CD4-positive, alpha-beta T cell treated with Interleukin-6 for 4 hours (primary cell): ENCODE measurements around the gene TREML1.
"Not testable (repeated sequence)": the region's sequence is repeated elsewhere in the genome, so short reads cannot be mapped to it uniquely, and the experiment has no call there.

Experiments used
- DNase-seq: peaks from one replicate; pipeline ENCODE4 v3.0.0-alpha.2; 2020; ENCODE audit warnings: mixed read lengths

The TREML1 gene, protein sequence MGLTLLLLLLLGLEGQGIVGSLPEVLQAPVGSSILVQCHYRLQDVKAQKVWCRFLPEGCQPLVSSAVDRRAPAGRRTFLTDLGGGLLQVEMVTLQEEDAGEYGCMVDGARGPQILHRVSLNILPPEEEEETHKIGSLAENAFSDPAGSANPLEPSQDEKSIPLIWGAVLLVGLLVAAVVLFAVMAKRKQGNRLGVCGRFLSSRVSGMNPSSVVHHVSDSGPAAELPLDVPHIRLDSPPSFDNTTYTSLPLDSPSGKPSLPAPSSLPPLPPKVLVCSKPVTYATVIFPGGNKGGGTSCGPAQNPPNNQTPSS

DNA sequence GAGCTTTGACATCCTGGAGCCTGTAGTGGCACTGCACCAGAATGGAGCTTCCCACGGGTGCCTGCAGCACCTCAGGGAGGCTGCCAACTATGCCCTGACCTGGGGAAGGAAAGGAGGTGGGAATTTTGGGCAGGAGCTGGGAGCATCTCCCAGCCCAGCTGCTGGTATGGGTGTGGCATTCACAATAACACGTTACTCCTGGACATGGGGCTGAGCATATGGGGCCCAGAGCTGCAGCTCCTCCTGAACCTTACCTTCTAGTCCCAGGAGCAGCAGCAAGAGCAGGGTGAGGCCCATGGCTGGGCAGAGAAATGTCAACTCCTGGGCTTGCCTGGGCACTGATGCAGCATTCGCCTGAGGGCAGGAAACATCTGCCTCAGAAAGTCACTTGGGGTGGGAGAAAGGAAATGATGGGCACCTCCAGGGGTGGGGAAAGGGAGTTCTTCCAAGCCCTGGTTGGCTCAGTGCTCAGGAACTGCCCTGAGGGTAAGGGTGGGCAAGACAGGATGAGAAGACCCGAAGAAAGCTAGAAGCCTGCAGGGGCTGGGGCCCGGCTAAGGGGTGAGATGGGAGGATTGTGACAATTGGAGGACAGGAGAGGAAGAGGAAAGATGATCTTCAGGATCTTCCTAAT, at the start of gene TREML1:
TREML1 (minus strand) TSS at position 356 of the 634 bp plus-strand sequence; CDS start at position 297, 59 bp downstream.
- DNase-seq: no peak

DNA sequence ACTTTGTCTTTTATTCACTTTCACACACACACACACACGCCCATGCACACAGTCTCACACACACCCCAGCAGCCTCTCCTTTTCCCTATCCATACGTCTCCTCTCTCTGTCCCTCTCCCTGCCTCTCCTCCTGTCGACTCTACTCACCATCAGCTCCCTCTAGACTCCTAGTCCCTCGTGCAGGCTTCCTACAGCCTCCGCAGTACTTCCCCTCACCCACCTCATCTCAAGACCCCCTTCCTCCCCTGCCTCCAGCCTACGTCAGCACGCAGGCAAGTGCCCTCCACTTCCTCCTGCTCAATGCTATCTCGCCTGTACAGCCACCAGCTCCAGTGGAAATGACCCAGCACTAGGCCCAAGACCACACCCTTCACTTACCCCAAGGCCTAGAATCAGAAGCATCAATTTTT, 47.6 kb upstream of the TREML1 start:
- no peak for DNase-seq

DNA sequence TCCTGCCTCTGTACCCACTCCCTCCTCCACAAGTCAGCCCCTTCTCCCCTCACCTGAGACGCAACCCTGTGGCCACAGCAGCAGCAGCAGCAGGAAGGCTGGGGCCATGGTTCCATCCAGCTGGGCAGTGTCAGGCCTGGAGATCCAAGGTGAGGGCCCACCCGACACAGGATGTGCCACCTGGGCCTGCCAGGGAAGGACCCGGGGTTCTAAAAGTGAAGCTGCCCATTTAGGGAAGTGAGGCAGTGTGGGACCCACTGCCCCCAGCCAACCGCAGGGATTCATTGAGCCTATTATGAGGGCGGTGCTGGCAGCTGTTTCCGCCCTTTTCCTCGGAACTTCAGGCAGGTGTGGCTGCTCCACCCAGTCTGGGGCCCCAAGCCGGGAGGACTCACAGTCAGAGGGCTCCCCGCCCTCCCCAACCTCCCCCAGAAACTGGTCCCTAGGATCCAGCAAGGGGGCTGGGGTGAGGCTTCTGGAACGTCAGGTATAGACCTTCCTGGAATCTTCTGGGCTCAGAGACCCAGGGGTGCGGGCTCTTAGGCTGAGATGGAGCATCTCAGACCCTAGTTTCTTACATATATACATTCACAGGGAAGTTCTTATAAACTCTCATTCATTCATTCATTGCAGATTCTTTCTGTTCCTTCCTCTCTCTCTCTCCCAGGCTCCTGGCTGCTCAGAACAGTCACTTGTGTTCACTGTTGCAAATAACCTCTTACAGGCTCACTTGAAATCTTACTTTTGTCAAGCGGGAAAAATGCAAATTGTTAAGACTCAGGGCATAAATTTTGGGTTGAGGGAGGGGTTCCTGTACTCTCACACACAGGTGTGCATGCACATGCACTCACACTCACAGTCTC, 47.0 kb upstream of the TREML1 start, which contains the start of gene TREML2:
TREML2 (minus strand) TSS at position 249 of the 863 bp plus-strand sequence; CDS start at position 108, 141 bp downstream.
- DNase-seq: peak; percentile 39

DNA sequence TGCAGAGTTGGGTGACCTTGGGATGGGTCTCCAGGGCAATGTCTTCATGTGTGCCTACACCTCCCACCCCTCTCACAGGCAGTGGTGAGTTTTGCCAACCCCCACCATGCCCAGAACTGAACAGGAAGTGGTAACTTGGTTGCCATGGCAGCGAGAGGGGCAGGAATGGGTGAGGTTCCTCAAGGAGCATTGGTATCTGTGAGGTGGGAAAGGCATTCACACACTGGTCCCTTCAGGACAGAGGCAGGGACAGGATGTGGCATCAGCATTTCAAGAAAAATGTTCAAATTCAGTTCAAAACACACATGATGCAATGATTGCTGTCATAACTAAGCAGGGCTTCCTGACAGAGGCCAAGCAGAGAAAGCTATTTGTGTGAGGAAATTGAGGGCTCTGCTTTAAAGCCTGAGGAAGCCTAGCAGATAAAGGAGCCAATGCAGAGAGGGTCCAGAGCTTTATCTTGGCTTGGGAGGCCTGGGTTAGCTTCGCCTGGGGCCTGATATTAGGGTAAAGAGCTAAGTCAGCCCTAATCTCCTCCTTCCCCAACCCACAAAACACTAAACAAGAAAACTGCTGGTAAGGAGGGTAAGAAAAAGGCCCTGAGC, 46.3 kb upstream of the TREML1 start:
- peak; percentile 70 for DNase-seq

DNA sequence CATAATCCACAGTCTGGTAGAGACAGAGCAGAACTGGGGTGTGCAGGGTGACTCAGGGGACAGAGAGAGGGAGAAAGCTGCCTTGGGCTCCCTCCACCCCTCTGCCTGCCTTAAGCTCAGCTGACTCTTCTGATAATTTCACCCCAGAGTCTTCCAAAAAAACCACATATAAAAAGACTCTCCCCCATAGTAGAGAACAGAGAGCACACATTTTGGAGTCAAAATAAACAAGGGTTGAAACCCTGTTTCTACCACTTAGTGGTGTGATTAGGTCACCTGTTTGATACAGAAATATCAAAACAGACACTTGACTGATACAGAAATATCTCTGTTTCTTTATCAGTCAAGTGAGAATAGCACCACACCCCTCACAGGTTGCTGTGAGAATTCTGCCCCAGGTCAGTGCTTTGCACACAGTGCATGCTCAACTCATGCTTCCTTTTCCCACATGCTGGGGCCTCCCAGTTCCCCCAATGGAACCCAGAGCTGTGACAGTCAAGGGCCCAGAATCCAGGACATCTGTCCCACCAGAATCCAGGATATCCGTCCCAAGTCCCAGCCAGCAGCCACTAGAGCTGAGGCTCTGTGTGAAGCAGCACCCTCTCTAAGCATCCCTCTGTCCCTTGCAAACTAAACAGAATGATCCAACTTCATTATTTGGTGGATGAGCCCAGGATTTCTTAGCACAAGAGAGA, 45.6 kb upstream of the TREML1 start:
- peak; percentile 33 for DNase-seq

DNA sequence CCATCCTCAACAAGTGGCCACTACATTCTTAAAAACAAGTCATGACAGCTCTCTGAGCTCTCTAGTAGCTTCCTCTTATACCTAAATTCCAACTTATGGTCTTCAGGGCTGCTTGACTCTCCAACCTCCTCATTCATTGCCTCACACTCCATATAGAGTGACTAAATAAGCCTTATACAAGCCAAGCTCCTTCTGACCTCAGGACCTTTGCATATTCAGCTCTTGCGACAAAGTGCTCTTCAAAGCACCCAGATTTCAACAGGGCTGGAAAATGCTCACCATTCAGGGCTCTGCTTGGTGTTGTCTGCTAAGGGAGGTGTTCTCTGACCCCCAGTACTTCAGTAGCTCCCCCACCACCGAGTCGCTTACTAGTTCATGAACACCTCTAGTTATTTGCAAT, 43.1 kb upstream of the TREML1 start:
- DNase-seq: no peak

DNA sequence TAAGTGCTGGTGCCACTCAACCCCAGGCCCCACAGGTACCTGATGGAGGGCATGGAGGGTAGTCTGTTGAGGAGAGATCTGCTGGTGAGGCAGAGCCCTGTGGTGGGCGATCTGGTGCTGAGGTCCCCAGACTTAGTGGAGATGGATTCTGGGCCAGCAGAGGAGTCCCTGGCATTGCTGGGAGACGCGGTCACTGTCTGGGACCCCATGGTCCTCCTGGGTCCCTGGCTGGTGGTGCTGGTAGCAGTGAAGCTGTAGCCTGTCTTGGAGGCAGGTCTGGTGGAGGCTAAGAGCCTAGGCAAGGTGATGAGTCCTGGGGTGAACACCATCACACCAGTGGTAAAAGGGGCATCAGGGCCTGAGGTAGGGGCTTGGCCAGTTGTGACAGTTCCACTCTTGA, 40.2 kb upstream of the TREML1 start:
- no peak for DNase-seq

DNA sequence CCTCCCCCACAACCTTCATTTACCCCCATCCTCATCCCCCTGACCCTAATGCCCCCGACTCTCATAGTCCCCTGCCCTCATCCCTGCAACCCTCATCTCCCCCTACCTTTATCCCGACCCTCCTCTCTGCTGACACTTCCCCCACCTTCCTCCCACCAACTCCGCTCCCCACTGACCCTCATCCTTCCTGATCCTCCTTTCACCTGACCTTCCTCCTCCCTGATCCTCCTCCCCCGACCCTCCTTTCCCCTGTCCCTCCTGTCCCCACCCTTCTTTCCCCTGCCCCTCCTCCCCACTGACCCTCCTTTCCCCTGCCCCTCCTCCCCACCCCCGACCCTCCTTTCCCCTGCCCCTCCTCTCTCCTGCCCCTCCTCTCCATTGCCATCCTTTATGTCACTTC, 39.7 kb upstream of the TREML1 start:
- DNase-seq: no peak

DNA sequence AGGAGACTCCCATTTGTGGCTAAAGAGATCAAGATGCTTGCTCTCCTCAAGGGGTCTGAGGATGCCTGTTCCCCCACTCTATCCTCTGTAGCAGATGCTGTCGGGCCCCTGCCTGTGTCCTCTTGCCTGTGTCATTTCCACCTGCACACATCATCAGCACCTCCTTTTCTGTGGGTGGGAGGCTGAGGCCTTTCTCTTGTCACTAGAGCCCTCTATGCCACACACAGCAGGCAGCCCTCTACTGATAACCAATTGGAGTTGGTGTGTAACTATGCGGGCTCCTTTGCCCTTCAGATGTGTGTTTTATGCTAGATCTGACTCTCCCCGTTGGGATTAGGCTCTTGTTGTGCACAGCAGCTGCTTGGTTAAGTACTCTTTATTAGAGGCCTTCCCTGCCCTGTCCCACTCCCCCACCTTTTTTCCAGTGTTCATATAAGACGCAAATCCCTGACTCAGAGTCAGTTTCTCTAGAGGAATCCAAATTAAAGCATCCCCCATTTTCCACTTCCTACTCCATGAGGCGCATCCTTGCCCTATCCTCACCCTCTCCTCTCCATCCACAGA, 39.1 kb upstream of the TREML1 start:
- DNase-seq: no peak

DNA sequence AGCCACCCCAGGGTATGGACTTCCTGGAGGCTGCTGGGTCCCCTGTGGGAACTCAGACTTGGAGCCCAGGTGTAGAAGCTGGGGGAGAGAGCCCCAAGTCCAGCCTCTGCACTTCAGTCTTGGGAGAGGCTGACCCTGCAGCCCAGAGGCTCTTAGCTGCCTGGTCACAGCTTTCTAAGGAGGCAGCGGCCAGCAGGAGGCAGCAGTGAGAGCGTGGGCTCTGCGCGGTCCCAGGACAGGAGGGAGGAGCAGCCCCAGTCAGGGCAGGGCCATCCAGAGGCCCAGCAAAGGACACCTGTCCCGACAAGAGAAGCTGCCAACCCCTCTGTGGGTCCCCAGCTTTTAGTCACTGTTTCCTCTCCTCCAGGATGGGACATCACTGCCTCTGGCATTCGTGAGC, 37.4 kb upstream of the TREML1 start:
- DNase-seq: peak; percentile 55

DNA sequence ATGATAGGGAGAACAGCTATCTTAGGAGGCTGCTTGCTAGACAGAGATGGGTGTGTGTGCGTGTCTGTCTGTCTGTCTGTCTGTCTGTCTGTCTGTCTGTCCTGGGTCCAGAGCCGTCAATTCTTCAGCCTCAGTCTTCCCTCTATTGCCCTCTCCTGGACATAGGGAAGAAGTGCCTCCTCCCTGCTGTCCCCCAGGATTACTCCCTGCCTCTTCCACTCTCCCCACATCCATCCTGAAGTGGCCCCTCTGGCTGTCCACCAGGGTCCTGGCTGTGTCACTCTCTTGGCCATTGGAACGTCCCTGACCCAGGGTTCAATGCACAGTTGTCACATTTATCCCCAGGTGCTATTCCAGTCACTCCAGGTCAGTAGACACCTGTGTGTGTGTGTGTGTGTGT, 36.6 kb upstream of the TREML1 start:
- DNase-seq: no peak

DNA sequence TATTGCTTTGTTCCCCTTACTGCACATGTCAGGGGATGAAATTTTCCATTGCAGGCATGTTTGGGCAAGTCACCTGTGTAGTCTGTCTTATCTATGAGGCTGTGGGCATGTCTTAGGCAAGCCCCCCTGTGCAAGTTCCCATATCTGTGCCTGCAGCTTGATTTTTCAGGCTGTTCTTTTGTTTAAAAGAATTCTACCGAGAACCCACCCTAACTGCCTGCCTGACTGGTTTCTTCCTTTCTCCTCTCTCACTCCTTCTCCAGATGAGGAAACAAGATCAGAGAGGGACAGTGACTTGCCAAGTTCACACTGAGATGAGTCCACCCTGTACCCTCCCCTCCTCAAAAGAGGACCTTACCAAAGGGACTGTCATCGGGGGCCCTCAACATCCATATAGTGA, 35.8 kb upstream of the TREML1 start:
- no peak for DNase-seq

DNA sequence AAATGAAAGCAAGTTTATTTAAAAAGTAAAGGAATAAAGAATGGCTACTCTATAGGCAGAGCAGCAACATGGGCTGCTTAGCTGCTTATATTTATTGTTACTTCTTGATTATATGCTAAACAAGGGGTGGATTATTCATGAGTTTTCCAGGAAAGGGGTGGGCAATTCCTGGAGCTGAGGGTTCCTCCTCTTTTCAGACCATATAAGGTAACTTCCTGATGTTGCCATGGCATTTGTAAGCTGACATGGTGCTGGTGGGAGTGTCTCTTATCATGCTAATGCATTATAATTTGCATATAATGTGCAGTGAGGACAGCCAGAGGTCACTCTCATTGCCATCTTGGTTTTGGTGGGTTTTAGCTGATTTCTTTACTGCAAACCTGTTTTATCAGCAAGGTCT, 34.9 kb upstream of the TREML1 start:
- not testable (repeated sequence) for DNase-seq

DNA sequence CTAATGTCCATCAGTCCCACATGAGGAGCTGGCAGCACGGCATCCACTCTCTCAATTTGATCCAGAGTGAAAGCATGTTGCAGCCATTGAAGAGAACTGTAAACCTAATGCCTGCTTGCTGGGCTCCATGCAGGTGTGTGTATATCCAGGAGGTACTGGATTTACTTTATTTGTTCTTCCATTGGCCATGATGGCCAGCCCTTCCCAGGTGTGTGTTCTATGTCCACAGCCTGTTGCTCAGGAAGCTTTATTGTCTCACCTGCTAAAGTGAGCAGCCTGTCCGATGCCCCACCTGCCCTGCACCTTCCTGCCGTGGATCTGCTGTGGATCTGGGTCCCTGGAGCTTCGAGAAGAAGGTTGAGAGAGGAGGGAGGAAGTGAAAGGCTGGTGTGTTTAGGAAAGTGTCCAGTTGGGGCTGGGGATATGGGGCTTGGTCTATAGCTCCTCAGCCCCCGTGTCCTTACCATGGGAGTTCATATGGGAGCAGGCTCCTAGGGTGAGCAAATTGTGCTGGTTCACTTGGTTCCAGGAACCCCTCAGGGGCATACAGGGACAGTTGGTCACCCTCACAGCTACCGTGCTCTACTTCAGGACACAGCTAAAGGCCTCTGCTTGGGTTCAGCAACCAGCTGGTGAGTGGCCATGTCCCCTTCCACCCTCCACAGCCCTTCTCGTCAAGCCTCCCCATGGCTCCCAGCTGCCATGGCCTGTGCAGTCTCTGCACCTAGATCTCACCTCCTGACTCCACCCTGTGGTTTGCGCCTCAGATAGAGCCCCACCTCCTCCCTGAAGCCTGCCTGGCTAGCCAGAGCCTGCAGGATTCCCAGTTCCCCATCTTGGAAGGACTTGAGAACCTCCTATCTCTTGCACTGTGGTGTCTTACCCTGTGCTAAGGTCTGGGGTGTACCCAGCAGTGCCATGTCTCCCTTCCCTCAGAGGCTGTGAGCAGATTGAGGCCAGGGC, 34.1 kb upstream of the TREML1 start:
- DNase-seq: no peak

DNA sequence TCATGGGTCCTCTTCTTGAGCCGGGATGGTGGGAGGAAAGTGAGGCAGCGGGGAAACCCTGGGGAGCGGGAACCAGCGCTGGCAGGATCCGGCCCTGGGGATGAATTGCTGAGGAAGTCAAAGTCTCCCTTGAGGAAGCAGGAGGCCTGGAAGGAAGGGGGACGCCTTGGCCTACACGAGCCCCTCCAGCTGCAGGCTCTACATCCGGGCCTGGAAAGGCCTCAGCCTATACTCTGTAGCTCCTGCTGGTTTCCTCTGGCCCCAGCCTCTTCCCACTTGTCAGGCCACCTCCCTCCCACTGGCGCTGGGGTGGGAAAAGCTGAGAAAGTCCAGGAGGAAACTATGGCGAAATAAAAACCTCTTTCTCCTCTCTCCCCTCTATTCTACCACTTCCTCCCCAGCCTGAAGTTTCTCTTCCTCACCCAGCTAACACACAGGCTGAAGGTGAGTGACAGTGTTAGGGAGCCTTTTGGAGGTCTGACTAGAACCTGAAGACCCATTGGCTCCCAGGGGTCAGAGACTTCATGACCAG, 31.9 kb upstream of the TREML1 start:
- no peak for DNase-seq

DNA sequence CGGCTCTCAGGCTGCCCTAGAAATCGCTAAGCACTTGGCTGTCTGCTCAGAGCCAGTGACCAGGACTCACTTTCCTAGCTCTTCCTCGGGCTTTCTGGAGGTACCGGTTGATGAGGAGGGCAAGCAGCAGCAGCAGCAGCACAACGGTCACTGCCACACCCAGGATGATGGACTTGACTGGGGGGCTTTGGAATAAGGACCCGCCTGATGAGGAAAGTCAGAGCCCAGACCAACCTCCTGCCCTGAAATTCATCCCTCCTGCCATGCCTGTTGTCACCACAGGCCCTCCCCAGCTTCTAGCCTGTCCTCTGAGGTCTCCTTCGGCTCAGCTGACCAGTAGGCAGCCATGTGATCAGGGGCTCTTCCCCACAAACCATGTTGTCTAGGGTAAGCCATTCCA, 30.6 kb upstream of the TREML1 start:
- DNase-seq: no peak

DNA sequence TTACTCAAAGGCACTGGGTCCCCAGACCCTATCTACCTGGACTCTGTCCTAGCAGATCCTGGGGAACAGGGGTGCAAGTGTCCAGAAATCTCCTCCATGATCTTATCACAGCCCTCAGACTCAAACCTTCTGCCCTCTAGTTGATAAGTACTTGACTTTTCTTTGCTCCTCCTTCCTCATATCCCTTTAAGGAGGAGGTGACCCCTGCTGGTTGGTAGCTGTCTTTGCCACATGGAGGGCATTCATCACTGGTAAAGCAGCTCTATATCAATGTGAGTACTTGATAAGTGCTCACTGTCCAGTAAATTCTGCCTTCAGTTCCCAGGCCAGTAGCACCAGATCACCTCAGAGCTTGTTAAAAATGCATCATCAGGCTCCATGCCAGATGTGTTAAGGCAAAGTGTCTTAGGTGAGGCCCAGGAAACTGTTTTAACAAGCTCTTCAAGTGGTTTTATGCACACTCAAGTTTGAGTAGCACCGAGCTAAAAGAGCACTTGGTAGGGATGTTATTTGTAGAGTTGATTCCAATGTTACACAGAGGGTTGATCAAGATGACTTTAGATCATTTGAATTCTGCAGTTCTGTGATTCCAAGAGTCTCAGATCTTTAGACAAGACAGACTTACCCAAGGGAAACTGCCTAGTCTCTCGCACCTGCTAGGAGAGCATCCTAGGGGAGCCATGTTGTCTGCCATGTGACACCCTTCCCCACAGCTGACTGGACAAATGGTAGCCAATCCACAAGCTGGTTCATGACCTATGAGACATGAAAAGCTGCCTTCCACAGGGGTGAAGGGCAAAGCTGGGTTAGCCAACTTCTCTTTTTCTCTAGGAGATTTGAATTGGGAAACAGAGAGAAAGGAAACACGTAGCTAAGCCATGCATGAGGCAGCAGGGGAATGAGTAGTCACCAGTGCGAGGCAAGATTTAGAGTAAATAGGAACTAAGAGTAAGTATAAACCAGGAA, 28.2 kb upstream of the TREML1 start:
- peak; percentile 59 for DNase-seq

DNA sequence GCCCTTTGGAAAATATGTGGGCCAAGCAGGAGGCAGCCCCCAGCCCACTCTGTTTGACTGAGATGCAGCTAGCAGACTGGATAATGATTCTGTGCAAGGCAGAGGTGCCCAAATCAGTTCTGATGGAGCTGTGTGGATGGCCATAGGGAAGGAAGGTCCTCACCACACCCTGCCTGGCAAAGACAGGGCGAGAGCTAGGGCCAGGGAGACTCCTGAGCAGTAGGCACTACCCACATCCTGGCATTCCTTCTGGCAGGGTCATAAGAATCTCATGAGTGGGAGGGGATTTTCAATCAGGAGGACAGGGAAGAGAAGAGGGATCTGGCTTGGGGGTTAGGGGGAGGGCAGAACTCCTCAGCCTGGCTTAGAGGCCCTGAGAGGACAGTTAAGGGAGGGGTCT, 27.4 kb upstream of the TREML1 start:
- DNase-seq: no peak

DNA sequence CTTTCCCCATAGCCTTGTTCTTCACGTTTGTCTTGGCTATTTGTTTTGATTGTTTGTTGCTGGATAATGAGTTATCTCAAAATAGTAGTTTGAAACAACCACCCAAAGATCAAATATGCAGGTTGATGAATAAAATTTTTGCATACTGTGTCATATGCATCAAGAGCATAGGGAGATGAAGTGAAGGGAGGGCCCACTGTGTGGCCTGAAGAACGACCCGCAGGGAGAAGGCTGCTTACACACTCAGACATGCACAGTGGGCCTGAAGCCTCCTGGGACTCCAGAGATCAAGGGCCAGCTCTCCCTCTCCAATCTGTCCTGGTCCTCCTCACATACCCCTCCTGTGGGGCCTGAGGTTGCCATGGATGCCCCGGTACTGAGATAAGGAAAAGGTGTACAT, 25.0 kb upstream of the TREML1 start:
- no peak for DNase-seq
